ENCODE data around the gene PMS2.

- TF ChIP-seq CTCF (IDR thresholded peaks at IDR 0.05) = no peak
- TF ChIP-seq POLR2AphosphoS5 (IDR thresholded peaks at IDR 0.05) = no peak
Measured at GRCh38 chr7:6057316-6058129, 48.7 kb upstream of the PMS2 start.

Measured in suprapubic skin (tissue), 3 donors.